Stimulated activated CD8-positive, alpha-beta memory T cell treated with anti-CD3 and anti-CD28 coated beads, Interleukin-15, amount 100 ng/mL, for 4 hours (primary cell): ENCODE measurements around the gene CALML3.

Experiments used
- DNase-seq, 2 donors: peaks; one replicate each; pipeline ENCODE4 v3.0.0-alpha.2; 2020; ENCODE audit warnings: low read depth in 2 of 2

CALML3 gene

GRCh38 chr10:5525561-5526341, 990 bp downstream of the CALML3 start:
- no peak for DNase-seq

- DNase-seq: no peak
These were observed 2.0 kb downstream of the CALML3 start for GRCh38 chr10:5526691-5527331.

GRCh38 chr10:5527332-5528200, 2.8 kb downstream of the CALML3 start:
- DNase-seq: no peak

GRCh38 chr10:5528989-5529701, 4.4 kb downstream of the CALML3 start:
- no peak for DNase-seq

- no peak for DNase-seq
These were observed 5.1 kb downstream of the CALML3 start for GRCh38 chr10:5529702-5530411.

GRCh38 chr10:5530412-5530806, 5.6 kb downstream of the CALML3 start:
- no peak for DNase-seq

- no peak for DNase-seq
These were observed 6.2 kb downstream of the CALML3 start for GRCh38 chr10:5530846-5531557.

- no peak for DNase-seq
These were observed 7.0 kb downstream of the CALML3 start for GRCh38 chr10:5531558-5532306.

GRCh38 chr10:5532307-5532605, 7.5 kb downstream of the CALML3 start:
- DNase-seq: no peak

- DNase-seq: no peak
These were observed 7.9 kb downstream of the CALML3 start for GRCh38 chr10:5532618-5533097.

GRCh38 chr10:5533098-5533731, 8.5 kb downstream of the CALML3 start:
- DNase-seq: no peak

- DNase-seq: no peak
These were observed 9.5 kb downstream of the CALML3 start for GRCh38 chr10:5534051-5534821.

GRCh38 chr10:5534880-5535856, 10.4 kb downstream of the CALML3 start:
- no peak for DNase-seq

GRCh38 chr10:5536486-5537081, 11.8 kb downstream of the CALML3 start:
- no peak for DNase-seq

GRCh38 chr10:5537684-5538083, 12.9 kb downstream of the CALML3 start:
- no peak for DNase-seq

GRCh38 chr10:5538446-5538845, 13.7 kb downstream of the CALML3 start:
- no peak for DNase-seq
